Measurements from ENCODE around the gene SUCLA2.

GRCh38 chr13:48010698-48011097 lies 9.6 kb upstream of the SUCLA2 start:
- TF ChIP-seq POLR2A (IDR thresholded peaks at IDR 0.05; ENCODE audit: low read length) (no peak), GATA1 (IDR thresholded peaks at IDR 0.05; ENCODE audit: low read depth, low read length) (no peak)
